Measurements from ENCODE around the gene C2orf76.
"Not testable (repeated sequence)": the region's sequence is repeated elsewhere in the genome, so short reads cannot be mapped to it uniquely, and the experiment has no call there.

The C2orf76 gene

GRCh38 chr2:119405151-119405550 lies 38.5 kb upstream of the C2orf76 start:
- no peak for TF ChIP-seq CTCF (IDR thresholded peaks at IDR 0.05; ENCODE audit: low read depth, low read length, missing control alignments)
- H3K4me3 ChIP-seq (ENCODE audit: low read depth, low read length) = no peak overlapping the region
- DNase-seq (ENCODE audit: low read depth) = no peak

- not testable (repeated sequence) for DNase-seq (ENCODE audit: low read depth); H3K4me3 ChIP-seq (ENCODE audit: low read depth, low read length)
Measured at GRCh38 chr2:119403618-119404017, 37.0 kb upstream of the C2orf76 start.

GRCh38 chr2:119402645-119403560 lies 36.3 kb upstream of the C2orf76 start:
- no peak for DNase-seq (ENCODE audit: low read depth)
- no peak for TF ChIP-seq CTCF (IDR thresholded peaks at IDR 0.05; ENCODE audit: low read depth, low read length, missing control alignments)
- H3K4me3 ChIP-seq (ENCODE audit: low read depth, low read length) = no peak overlapping the region

- H3K4me3 ChIP-seq (ENCODE audit: low read depth, low read length) = no peak overlapping the region
- no peak for DNase-seq (ENCODE audit: low read depth)
- no peak for TF ChIP-seq CTCF (IDR thresholded peaks at IDR 0.05; ENCODE audit: low read depth, low read length, missing control alignments)
Measured at GRCh38 chr2:119402106-119402505, 35.5 kb upstream of the C2orf76 start.

GRCh38 chr2:119397196-119397595 lies 30.6 kb upstream of the C2orf76 start:
- no peak overlapping the region for H3K4me3 ChIP-seq (ENCODE audit: low read depth, low read length)
- DNase-seq (ENCODE audit: low read depth) = no peak
- no peak for TF ChIP-seq CTCF (IDR thresholded peaks at IDR 0.05; ENCODE audit: low read depth, low read length, missing control alignments)

GRCh38 chr2:119393971-119394748 lies 27.5 kb upstream of the C2orf76 start:
- H3K4me3 ChIP-seq (ENCODE audit: low read depth, low read length) = no peak overlapping the region
- TF ChIP-seq CTCF (IDR thresholded peaks at IDR 0.05; ENCODE audit: low read depth, low read length, missing control alignments) = no peak
- no peak for DNase-seq (ENCODE audit: low read depth)

- no peak for TF ChIP-seq CTCF (IDR thresholded peaks at IDR 0.05; ENCODE audit: low read depth, low read length, missing control alignments)
- no peak for DNase-seq (ENCODE audit: low read depth)
- H3K4me3 ChIP-seq (ENCODE audit: low read depth, low read length) = no peak overlapping the region
Measured at GRCh38 chr2:119389615-119390306, 23.1 kb upstream of the C2orf76 start.
